Measurements from ENCODE around the gene HPF1.

Gene HPF1

DNA sequence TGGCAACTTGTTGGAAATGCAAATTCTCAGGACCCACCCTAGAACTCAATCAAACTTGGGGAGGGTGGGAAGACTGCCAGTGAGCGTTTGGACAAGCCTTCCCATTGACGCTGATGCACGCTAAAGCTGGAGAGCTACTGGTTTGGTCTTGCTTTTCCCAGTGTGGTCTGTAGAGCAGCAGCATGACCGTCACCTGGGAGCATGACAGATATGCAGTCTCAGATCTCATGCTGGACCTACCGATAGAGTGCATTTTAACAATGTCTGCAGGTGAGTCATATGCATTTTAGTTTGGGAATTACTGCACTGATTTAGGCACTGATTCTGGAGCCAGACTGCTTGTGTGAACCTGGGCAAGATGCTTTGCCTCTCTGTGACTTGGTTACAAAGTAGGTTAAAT is 27.2 kb downstream of the HPF1 start:
- DNase-seq: no peak

DNA sequence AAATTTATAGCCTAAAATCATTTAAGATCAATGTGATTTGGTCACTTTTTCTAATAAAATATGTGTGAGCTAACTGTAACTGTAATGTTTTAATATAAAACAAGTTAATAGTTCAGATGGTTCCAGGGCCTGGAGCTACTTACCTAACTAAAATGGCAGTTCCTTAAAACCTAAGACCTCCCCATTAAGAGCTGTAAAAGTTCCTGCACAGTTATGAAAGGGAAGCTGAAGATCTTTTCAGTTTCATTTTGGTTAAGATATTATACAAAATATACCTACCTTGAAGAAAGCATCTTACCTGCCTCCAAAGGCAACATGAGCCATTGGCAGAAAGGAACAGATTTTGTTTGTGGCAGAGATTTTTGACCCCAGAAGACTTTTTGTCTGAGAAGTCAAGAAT is 30.1 kb downstream of the HPF1 start:
- DNase-seq: no peak

DNA sequence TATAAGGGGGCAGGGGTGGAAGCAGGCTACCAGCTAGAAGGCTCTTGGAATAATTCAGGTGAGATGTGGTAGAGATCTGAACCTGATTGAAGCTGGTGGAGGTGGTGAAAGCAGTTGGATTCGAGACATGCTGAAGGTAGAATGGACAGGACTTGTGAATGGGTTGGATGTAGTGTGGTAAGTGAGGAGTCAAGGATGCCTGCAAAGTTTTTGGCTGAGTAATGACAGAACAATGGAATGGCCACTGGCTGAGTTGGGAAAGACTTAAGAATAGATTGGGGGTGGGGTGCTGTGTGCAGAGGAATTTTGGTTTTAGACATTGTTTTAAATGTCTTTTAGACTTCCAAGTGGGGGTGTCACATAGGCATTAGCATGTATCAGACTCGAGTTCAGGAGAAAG is 33.5 kb downstream of the HPF1 start:
- DNase-seq: peak; percentile 14

DNA sequence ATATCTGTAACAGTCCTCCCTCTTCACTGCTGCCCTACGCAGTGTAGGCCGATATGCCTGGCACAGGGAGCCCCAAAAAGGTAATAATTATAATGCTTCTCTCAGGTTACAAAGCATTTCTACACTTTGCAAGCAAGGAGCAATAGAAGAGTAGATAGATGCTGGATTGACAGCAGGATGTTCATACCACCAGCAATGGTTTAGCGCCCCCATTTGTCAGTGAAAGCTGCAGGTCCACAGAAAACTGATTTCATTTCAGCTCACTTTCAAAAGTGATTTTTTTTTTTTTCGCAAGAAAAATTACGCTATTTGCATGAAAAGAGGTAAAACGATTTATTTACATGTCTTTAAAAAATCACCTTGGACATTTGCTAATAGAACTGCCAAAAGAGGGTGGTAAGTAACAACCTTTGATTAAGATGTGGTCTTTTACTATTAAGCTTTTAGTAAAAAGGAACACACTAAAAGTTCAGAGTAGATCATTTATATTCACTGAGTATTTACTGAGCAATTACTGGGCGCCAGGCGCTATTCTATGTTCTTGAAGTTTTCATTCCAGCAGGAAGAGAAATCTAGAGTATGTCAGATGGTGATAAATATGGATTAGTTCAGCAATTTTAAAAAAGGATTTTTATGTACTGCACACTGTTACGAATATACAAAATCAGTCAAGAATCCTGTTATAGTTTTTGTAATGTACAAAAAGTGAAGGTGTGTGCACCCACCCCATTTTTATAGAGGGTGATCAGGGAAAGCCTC is 34.4 kb downstream of the HPF1 start:
- no peak for DNase-seq

DNA sequence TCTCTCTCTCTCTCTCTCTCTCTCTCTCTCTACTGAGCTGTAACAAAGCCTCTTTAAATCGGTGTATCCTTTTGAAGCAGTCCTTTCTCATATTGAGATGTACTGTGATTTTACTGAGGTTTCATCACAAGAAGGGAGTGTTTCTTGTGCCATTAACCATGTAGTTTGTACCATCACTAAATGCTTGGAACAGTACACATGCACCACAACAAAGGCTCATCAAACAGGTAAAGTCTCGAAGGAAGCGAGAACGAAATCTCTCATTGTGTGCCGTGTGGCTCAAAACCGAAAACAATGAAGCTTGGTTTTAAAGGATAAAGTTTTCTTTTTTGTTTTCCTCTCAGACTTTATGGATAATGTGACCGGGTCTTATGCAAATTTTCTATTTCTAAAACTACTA is 37.2 kb downstream of the HPF1 start:
- no peak for DNase-seq

DNA sequence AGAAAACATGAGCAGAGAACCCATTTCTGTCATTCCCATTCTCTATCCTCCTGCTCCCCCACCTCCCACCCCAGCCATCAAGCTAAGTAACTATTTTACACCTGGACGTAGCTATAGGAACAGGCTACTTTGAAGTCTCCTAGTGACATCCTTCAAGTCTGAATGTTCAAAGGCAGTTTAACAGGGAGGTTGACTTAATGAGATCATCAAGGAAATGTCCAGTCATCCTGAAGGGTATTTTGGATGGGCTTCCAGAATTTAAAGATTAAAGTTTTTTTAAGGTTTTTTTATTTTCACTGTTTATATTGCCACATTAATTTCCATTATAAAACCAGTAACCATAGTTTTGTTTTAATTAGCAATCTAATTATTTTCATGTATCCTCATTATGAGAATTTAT is 41.1 kb downstream of the HPF1 start:
- DNase-seq: no peak

DNA sequence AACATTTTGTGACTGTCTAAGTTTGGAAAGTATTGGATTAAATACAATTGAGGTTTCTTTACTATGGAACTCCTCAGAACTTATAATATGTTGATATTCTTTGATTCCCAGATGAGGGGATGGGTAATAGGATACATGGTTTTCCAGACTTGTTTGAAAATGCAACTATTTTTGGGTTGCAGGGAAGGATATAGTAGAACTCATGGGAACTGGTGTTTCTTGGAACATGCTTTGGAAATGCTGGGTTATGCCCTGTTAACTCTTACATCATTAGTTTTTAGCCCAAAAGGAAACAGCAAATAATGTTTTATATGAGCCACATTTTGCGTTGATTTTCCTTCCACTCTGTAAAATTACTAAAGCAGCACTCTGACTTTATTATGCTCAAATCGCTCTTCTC is 41.9 kb downstream of the HPF1 start:
- DNase-seq: no peak

DNA sequence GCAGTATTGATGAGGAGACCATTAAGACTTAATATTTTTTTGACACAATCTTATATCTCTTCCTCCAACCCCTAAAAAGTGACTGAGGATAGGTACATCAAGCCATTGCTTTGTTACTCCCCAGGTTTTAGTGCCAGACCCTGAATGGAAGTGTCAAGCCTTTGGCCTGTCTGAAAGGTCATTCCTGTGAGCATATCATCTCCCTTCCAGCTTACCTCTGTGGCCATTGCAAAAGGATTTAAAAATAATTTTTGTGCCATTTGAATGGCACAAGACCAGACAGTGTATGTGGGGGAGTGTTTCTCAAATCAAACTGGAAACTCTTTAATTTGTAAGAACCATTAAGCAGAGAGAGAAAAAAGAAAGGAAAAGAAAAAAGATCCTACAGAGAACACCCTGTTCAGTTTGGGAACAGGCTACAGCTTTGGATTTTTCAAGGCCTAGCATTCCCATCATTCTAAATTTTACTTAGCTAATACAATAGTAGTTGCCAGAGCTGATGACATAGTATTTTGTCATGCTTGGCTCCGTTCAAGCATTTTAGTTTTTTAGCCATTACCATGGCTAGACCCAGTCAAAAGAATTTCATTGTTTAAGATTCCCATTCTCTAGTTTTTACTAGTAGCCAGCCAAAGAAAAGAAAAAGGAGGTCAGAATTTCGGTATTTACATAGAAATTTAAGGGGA is 49.6 kb downstream of the HPF1 start:
- no peak for DNase-seq

DNA sequence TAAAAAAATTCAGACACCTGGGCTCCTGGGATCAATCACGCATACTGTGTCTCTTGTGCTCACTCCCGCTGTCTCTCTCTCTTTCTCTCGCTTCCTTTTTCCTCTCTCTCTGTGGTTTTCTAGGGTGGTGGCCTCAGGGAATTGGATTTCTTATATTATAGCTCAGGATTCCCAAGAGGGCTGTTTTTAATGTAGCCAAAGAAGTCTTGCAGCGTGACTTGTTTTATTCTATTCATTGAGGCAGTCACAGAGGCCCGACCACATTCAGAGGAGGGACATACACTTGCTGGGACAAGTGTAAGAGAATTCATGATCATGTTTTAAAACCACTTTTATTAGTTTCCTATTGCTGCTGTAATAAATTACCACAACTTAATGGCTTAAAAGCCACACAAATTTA is 59.4 kb downstream of the HPF1 start:
- no peak for DNase-seq

DNA sequence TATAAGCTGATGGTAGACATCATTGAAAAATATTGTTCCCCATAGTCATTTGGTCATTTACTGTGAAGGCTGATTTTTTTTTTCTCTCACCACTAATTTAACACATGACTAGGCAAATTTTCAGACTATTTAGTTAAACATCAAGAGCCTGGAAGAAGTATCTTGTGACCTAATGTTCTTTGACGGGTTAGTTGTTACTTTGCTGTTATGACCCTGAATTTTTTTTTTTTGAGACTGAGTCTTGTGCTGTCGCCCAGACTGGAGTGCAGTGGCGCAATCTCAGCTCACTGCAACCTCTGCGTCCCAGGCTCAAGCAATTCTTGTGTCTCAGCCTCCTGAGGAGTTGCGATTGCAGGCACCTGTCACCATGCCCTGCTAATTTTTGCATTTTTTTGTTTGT is 67.0 kb downstream of the HPF1 start:
- no peak for DNase-seq

DNA sequence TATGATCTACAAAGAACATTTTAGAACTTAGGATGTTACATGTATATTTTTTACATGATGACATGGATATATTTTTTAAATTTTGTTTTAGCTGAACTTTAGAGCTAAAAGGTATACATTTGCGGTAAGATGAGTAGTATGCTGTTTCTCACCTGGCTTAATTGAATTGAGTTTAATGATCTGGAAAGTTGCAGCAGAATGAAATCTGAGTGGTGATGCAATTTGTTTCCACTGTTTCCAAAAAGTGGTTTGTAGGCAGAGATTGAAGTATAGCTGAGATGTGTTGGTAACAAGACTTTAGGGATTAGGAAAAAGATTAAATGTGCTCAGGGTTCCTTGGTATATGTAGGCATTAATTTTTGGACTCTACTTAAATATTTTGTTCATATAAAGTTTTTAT is 68.1 kb downstream of the HPF1 start:
- DNase-seq: no peak

DNA sequence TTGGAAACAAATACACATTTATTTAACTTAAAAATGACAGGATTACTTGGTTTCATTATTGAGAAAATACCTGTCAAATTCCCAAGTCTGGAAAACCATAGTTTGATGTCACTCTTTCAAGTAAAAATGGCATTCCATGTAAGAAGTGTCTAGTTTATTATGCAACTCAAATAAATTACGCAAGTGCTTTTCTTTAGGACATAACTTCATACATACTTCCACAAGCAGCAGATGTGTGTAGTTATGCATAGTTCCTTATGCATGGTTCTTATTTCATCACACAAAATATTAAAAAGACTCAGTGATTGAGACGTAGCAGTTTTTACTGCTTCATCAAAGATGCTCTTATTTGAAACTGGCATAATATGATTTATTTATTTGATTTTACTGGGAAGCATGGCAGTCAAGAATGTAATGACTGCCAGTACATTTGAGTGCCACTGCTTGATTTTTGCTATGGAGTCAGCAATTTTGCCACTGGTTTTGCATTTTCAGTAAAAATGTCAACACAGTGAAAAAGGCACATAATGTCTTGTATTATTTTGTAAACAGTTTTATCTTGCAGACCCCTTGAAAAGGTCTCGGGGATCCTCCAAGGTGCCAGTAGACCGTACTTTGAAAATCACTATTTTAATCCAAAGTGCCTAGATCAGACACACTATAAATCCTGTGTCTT is 75.2 kb downstream of the HPF1 start:
- no peak for DNase-seq

Measured in kidney glomerular epithelial cell (primary cell).